HepG2 (cell line): ENCODE measurements around the gene ARHGAP4. TPM values are rescaled to one million over a fixed set of nuclear protein-coding genes. Genes with fewer than 3 reads are reported as not detected.

Source experiments
- ARHGAP35 ChIP-seq: sonication (generic); formaldehyde crosslinking; IDR thresholded peaks from 2 replicates; pipeline ENCODE4 v1.9.0; 2022; ENCODE audit warnings: mild to moderate bottlenecking, inconsistent platforms, moderate library complexity, missing genetic modification reagents, borderline replicate concordance
- ARID5B ChIP-seq: IDR thresholded peaks from 2 replicates; pipeline ENCODE4 v1.4.0; 2020; ENCODE audit warnings: mild to moderate bottlenecking, missing genetic modification reagents
- ASH2L ChIP-seq: fragments of 300-600, 200-600 bp; sonication (generic); IDR thresholded peaks from 2 replicates; pipeline ENCODE4 v1.7.0; 2017; ENCODE audit warnings: low read depth, mild to moderate bottlenecking, moderate library complexity, mixed read lengths, low read length; ENCODE audit not compliant: insufficient read length
- ETV5 ChIP-seq: IDR thresholded peaks from 2 replicates; pipeline ENCODE4 v1.6.1; 2018; ENCODE audit warnings: missing biosample characterization, missing genetic modification reagents, inconsistent platforms, borderline replicate concordance
- MYPOP ChIP-seq: sonication (generic); formaldehyde crosslinking; IDR thresholded peaks from 2 replicates; pipeline ENCODE4 v1.8.1; 2023; ENCODE audit warnings: mild to moderate bottlenecking, moderate library complexity, missing genetic modification reagents
- RBFOX2 ChIP-seq: fragments of 200-400 bp; formaldehyde crosslinking; IDR thresholded peaks from 2 replicates; pipeline ENCODE4 v1.6.1; 2017; ENCODE audit warnings: low read depth, mild to moderate bottlenecking, low read length
- SIX1 ChIP-seq: sonication (generic); formaldehyde crosslinking; IDR thresholded peaks from 2 replicates; pipeline ENCODE4 v1.4.0; 2020; ENCODE audit warnings: missing genetic modification reagents, borderline replicate concordance
- STAT5B ChIP-seq: sonication (generic); formaldehyde crosslinking; IDR thresholded peaks from 2 replicates; pipeline ENCODE4 v1.4.0; 2020; ENCODE audit warnings: missing genetic modification reagents
- TFE3 ChIP-seq: IDR thresholded peaks from 2 replicates; pipeline ENCODE4 v1.6.1; 2016
- ZNF24 ChIP-seq: fragments of 450-650 bp; IDR thresholded peaks from 2 replicates; pipeline ENCODE4 v1.6.1; 2017; ENCODE audit warnings: antibody characterized with exemption, mild to moderate bottlenecking
- ZNF543 ChIP-seq: sonication (generic); formaldehyde crosslinking; IDR thresholded peaks from 2 replicates; pipeline ENCODE4 v1.4.0; 2020; ENCODE audit warnings: mild to moderate bottlenecking, missing genetic modification reagents
- ZNF687 ChIP-seq: sonication (generic); formaldehyde crosslinking; IDR thresholded peaks from 2 replicates; pipeline ENCODE4 v1.5.1; 2020; ENCODE audit warnings: mild to moderate bottlenecking, missing genetic modification reagents, moderate library complexity
- polyA plus RNA-seq, 8 experiments: library from polyadenylated mRNA; depleted of rRNA in 3 of 8; stranded (reverse) in 7 of 8; unstranded in 1 of 8; fragments of >200 nt; fragmentation: Illumina TruSeq in 4 of 8; extraction: Trizol in 4 of 8; gene quantifications; 2 replicates each; pipeline versions ENCODE4 v1.2.1 to v1.2.3, GENCODE V29; 2011 to 2016; ENCODE audit warnings: low read depth in 4 of 8, missing spikeins in 1 of 8, mixed read lengths in 1 of 8; ENCODE audit not compliant: insufficient read depth in 1 of 8
- total RNA-seq, 5 experiments: library from RNA; depleted of rRNA; stranded (reverse); fragments of >200 nt; fragmentation: Illumina TruSeq; extraction: Trizol; gene quantifications; 2 replicates each; pipeline ENCODE4 v1.2.3, GENCODE V29; 2016; ENCODE audit warnings: low read depth in 1 of 5
- TF ChIP-seq, protein P1 (sequence below): sonication (generic); formaldehyde crosslinking; conservative IDR thresholded peaks from 2 replicates; pipeline ENCODE4 v1.4.0; 2020; ENCODE audit warnings: mild to moderate bottlenecking, missing genetic modification reagents, moderate library complexity

ARHGAP4 gene
- total and polyA plus RNA-seq, 2 of the 13 experiments (the other 11 are each of a cell fraction or from before 2014, with no cell fraction given) = 0.57 to 0.64 TPM

GRCh38 chrX:153974726-153975286 lies 48.7 kb upstream of the ARHGAP4 start (continued):
- TF ChIP-seq SIX1 (CRISPR knock-in tag) (no peak), ZNF687 (CRISPR knock-in tag) (peak; percentile 36), ARHGAP35 (CRISPR knock-in tag) (no peak), STAT5B (CRISPR knock-in tag) (no peak), ZNF543 (CRISPR knock-in tag) (peak; percentile 88), MYPOP (CRISPR knock-in tag) (no peak), ARID5B (0 out of 2 replicates have a peak, but pooled peaks have one; percentile 14), ZNF24 (no peak), ETV5 (CRISPR knock-in tag) (no peak), RBFOX2 (0 out of 2 replicates have a peak, but pooled peaks have one; percentile 28), ASH2L (peak; percentile 30), TFE3 (CRISPR knock-in tag) (peak; percentile 70; the same call in 1 of the 2 replicates)
- TF ChIP-seq, protein P1, sequence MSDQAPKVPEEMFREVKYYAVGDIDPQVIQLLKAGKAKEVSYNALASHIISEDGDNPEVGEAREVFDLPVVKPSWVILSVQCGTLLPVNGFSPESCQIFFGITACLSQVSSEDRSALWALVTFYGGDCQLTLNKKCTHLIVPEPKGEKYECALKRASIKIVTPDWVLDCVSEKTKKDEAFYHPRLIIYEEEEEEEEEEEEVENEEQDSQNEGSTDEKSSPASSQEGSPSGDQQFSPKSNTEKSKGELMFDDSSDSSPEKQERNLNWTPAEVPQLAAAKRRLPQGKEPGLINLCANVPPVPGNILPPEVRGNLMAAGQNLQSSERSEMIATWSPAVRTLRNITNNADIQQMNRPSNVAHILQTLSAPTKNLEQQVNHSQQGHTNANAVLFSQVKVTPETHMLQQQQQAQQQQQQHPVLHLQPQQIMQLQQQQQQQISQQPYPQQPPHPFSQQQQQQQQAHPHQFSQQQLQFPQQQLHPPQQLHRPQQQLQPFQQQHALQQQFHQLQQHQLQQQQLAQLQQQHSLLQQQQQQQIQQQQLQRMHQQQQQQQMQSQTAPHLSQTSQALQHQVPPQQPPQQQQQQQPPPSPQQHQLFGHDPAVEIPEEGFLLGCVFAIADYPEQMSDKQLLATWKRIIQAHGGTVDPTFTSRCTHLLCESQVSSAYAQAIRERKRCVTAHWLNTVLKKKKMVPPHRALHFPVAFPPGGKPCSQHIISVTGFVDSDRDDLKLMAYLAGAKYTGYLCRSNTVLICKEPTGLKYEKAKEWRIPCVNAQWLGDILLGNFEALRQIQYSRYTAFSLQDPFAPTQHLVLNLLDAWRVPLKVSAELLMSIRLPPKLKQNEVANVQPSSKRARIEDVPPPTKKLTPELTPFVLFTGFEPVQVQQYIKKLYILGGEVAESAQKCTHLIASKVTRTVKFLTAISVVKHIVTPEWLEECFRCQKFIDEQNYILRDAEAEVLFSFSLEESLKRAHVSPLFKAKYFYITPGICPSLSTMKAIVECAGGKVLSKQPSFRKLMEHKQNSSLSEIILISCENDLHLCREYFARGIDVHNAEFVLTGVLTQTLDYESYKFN = peak; percentile 68
